ENCODE measurements around the gene ASMT. TPM values are rescaled to one million over a fixed set of nuclear protein-coding genes. Genes with fewer than 3 reads are reported as not detected.
"Not testable (repeated sequence)": the region's sequence is repeated elsewhere in the genome, so short reads cannot be mapped to it uniquely, and the experiment has no call there.

Gene ASMT
- not detected for total RNA-seq

DNA sequence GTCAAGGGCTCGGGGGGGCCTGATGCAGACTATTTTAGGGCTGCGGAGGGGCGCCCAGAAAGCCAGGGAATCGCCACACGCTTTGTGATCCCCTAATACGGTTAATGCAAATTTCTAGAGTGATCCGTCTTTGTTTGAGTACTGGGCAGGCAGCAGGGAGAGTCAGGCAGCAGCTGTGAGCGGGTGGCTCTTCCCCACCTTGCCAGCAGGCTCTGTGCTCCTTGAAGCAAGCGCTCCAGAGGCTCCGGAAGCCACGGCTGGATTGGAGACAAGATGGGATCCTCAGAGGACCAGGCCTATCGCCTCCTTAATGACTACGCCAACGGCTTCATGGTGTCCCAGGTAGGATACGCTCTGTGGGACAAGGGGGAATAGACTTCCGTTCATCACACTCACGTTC lies at the start of gene ASMT:
ASMT (plus strand) TSS at position 133 of the 400 bp plus-strand sequence; CDS start at position 274, 141 bp downstream.
- no peaks in the 10 kb centered on the region for H3K36me3 ChIP-seq

DNA sequence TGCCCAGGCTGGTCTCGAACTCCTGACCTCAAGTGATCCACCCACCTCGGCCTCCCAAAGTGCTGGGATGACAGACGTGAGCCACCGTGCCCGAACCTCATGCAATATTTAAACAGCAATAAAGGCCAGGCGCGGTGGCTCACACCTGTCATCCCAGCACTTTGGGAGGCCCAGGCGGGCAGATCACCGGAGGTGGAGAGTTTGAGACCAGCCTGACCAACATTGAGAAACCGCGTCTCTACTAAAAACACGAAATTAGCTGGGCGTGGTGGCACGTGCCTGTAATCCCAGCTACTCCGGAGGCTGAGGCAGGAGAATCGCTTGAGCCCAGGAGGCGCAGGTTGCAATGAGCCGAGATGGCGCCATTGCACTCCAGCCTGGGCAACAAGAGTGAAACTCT lies 40.7 kb upstream of the ASMT start:
- H3K9me3 ChIP-seq; H3K27me3 ChIP-seq; H3K36me3 ChIP-seq; intact Hi-C loops (cut with DNase I); H3K4me3 ChIP-seq (replicated peaks in 1 of 3); DNase-seq; H3K27ac ChIP-seq; H3K4me1 ChIP-seq: not testable (repeated sequence)
- WGBS, 2 donors: 90 to 92% methylated on average over 19 of the region's 19 CpGs

More for the DNA sequence above, at the start of gene ASMT:
- no peaks in the 10 kb centered on the region for H3K27me3 ChIP-seq
- no peak for DNase-seq
- no peak within 1 kb of the TSS for H3K27ac ChIP-seq
- no peaks in the 10 kb centered on the region for H3K4me1 ChIP-seq
- 77 to 81% methylated on average over 16 to 17 of the region's 17 CpGs for WGBS, 2 donors
- intact Hi-C loops (cut with DNase I): no loop called here
- H3K9me3 ChIP-seq: no peaks in the 10 kb centered on the region
- TF ChIP-seq POLR2A (IDR thresholded peaks at IDR 0.05) (no peak), CTCF (IDR thresholded peaks at IDR 0.05) (no peak)
- no peak within 1 kb of the TSS for H3K4me3 ChIP-seq (replicated peaks in 1 of 3)

DNA sequence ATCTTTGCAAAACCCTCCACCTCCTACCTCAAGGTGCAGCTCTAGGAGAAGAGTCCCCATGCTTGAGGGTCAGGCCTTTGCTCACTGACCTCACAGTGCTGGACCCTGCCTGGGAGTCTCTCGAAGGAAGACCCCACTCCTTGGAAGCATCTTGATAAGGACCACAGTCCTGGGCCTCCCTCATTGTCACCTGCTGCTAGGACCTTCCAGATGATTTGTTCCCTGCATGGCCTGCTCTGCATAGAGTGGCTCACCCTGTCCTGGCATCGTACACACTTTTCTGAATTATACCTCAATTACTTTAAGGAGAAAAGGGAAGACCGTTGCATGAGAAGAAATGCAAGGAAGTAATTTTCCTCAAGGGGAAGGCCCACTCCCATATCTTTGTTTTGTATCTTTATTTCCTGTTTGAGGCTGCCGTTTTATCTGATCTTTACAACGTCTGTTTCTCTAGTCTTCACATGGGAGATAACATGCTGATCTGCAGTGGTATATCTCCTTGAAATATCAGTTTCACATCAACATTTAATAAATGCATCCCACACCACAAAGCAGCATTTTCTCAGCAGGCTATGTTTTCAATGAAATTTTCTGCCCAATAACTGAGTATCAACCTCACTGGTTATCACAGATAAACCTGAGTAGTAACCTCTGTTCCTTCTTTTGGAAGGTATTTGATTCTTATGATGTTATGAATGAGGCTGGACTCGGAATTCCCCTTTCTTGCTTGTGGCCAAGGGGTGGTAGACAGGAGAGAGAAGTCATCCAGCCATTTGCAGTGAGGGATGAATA lies 38.5 kb upstream of the ASMT start:
- Histone ChIP-seq H3K36me3 (no peaks in the 10 kb centered on the region), H3K4me3 (replicated peaks in 1 of 3) (no peak overlapping the region), H3K27me3 (no peaks in the 10 kb centered on the region), H3K9me3 (no peaks in the 10 kb centered on the region), H3K4me1 (no peaks in the 10 kb centered on the region), H3K27ac (no peak overlapping the region)
- TF ChIP-seq CTCF (IDR thresholded peaks at IDR 0.05) (no peak), POLR2A (IDR thresholded peaks at IDR 0.05) (no peak)
- intact Hi-C loops (cut with DNase I): loop anchor here (5.0 kb wide), 1 partner anchor 119 kb away; no protein-coding TSS in a partner anchor
- no peak for DNase-seq
- 72 to 73% methylated on average over 6 of the region's 6 CpGs for WGBS, 2 donors

DNA sequence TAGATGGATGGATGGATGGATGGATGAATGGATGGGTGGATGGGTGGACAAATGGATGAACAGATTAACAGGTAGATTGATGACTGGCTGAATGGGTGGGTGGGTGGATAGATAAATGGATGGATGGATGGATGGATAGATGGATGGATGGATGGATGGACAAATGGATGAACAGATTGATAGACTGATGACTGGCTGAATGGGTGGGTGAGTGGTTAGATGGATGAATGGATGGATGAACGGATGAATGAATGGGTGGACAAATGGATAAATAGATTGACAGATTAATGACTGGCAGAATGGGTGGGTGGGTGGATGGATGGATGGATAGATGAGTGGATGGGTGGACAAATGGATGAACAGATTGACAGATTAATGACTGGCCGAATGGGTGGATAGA lies 37.0 kb upstream of the ASMT start:
- Histone ChIP-seq H3K4me3 (replicated peaks in 1 of 3) (no peak overlapping the region), H3K27me3 (no peaks in the 10 kb centered on the region), H3K4me1 (no peaks in the 10 kb centered on the region), H3K27ac (no peak overlapping the region), H3K9me3 (no peaks in the 10 kb centered on the region), H3K36me3 (no peaks in the 10 kb centered on the region)
- TF ChIP-seq POLR2A (IDR thresholded peaks at IDR 0.05) (no peak), CTCF (IDR thresholded peaks at IDR 0.05) (no peak)
- intact Hi-C loops (cut with DNase I): loop anchor here (5.0 kb wide), 1 partner anchor 121 kb away; no protein-coding TSS in a partner anchor
- 42 to 52% methylated on average over 2 of the region's 2 CpGs for WGBS, 2 donors
- DNase-seq: no peak

- no peaks in the 10 kb centered on the region for H3K4me1 ChIP-seq
- no peak overlapping the region for H3K4me3 ChIP-seq (replicated peaks in 1 of 3)
- no peaks in the 10 kb centered on the region for H3K9me3 ChIP-seq
- no peak overlapping the region for H3K27ac ChIP-seq
- TF ChIP-seq POLR2A (IDR thresholded peaks at IDR 0.05) (no peak), CTCF (IDR thresholded peaks at IDR 0.05) (no peak)
- no peaks in the 10 kb centered on the region for H3K36me3 ChIP-seq
- intact Hi-C loops (cut with DNase I): loop anchor here (5.0 kb wide), 1 partner anchor 121 kb away; no protein-coding TSS in a partner anchor
- WGBS, 2 donors: 68 to 69% methylated on average over 6 of the region's 6 CpGs
- no peak for DNase-seq
- no peaks in the 10 kb centered on the region for H3K27me3 ChIP-seq
These were observed 36.2 kb upstream of the ASMT start for GRCh38 chrX:1578511-1579173.

Data from thyroid gland (tissue), 4 donors.